ENCODE data around the gene ERMP1.

The ERMP1 gene

GRCh38 chr9:5866685-5867084, 33.8 kb upstream of the ERMP1 start:
- TF ChIP-seq POLR2A (IDR thresholded peaks at IDR 0.05; ENCODE audit: low read length) (no peak), GATA1 (IDR thresholded peaks at IDR 0.05; ENCODE audit: low read depth, low read length) (no peak)

GRCh38 chr9:5866272-5866671, 33.4 kb upstream of the ERMP1 start:
- no peak for TF ChIP-seq GATA1 (IDR thresholded peaks at IDR 0.05; ENCODE audit: low read depth, low read length)
- TF ChIP-seq POLR2A (IDR thresholded peaks at IDR 0.05; ENCODE audit: low read length) = no peak
- no peak for DNase-seq

More at GRCh38 chr9:5866685-5867084, 33.8 kb upstream of the ERMP1 start:
- DNase-seq = no peak

- no peak for DNase-seq
- TF ChIP-seq GATA1 (IDR thresholded peaks at IDR 0.05; ENCODE audit: low read depth, low read length) (no peak), POLR2A (IDR thresholded peaks at IDR 0.05; ENCODE audit: low read length) (no peak)
Observed at GRCh38 chr9:5864446-5864845, 31.5 kb upstream of the ERMP1 start.

GRCh38 chr9:5863092-5863746, 30.3 kb upstream of the ERMP1 start:
- peak; percentile 38 to 49 for DNase-seq
- TF ChIP-seq GATA1 (IDR thresholded peaks at IDR 0.05; ENCODE audit: low read depth, low read length) = no peak
- no peak for TF ChIP-seq POLR2A (IDR thresholded peaks at IDR 0.05; ENCODE audit: low read length)

- no peak for TF ChIP-seq GATA1 (IDR thresholded peaks at IDR 0.05; ENCODE audit: low read depth, low read length)
- TF ChIP-seq POLR2A (IDR thresholded peaks at IDR 0.05; ENCODE audit: low read length) = no peak
Observed at GRCh38 chr9:5858833-5859232, 25.9 kb upstream of the ERMP1 start.

GRCh38 chr9:5857928-5858327, 25.0 kb upstream of the ERMP1 start:
- no peak for DNase-seq
- TF ChIP-seq POLR2A (IDR thresholded peaks at IDR 0.05; ENCODE audit: low read length) = no peak
- TF ChIP-seq GATA1 (IDR thresholded peaks at IDR 0.05; ENCODE audit: low read depth, low read length) = no peak

More at GRCh38 chr9:5858833-5859232, 25.9 kb upstream of the ERMP1 start:
- no peak for DNase-seq

- no peak for DNase-seq
- TF ChIP-seq POLR2A (IDR thresholded peaks at IDR 0.05; ENCODE audit: low read length) = no peak
- TF ChIP-seq GATA1 (IDR thresholded peaks at IDR 0.05; ENCODE audit: low read depth, low read length) = no peak
Observed at GRCh38 chr9:5854063-5854790, 21.3 kb upstream of the ERMP1 start.

- DNase-seq = no peak
- TF ChIP-seq GATA1 (IDR thresholded peaks at IDR 0.05; ENCODE audit: low read depth, low read length) (no peak), POLR2A (IDR thresholded peaks at IDR 0.05; ENCODE audit: low read length) (no peak)
Observed at GRCh38 chr9:5853617-5854016, 20.7 kb upstream of the ERMP1 start.

- TF ChIP-seq GATA1 (IDR thresholded peaks at IDR 0.05; ENCODE audit: low read depth, low read length) = no peak
- TF ChIP-seq POLR2A (IDR thresholded peaks at IDR 0.05; ENCODE audit: low read length) = no peak
- no peak for DNase-seq
Observed at GRCh38 chr9:5852987-5853386, 20.1 kb upstream of the ERMP1 start.

GRCh38 chr9:5851445-5851844, 18.5 kb upstream of the ERMP1 start:
- no peak for TF ChIP-seq POLR2A (IDR thresholded peaks at IDR 0.05; ENCODE audit: low read length)
- no peak for TF ChIP-seq GATA1 (IDR thresholded peaks at IDR 0.05; ENCODE audit: low read depth, low read length)
- DNase-seq = peak; percentile 21 to 33

- DNase-seq = no peak
- TF ChIP-seq POLR2A (IDR thresholded peaks at IDR 0.05; ENCODE audit: low read length) = no peak
- no peak for TF ChIP-seq GATA1 (IDR thresholded peaks at IDR 0.05; ENCODE audit: low read depth, low read length)
Observed at GRCh38 chr9:5850724-5851122, 17.8 kb upstream of the ERMP1 start.

- TF ChIP-seq GATA1 (IDR thresholded peaks at IDR 0.05; ENCODE audit: low read depth, low read length) (no peak), POLR2A (IDR thresholded peaks at IDR 0.05; ENCODE audit: low read length) (no peak)
- DNase-seq = no peak
Observed at GRCh38 chr9:5848372-5848882, 15.5 kb upstream of the ERMP1 start.

GRCh38 chr9:5846501-5846921, 13.6 kb upstream of the ERMP1 start:
- TF ChIP-seq POLR2A (IDR thresholded peaks at IDR 0.05; ENCODE audit: low read length) (no peak), GATA1 (IDR thresholded peaks at IDR 0.05; ENCODE audit: low read depth, low read length) (no peak)
- no peak for DNase-seq

GRCh38 chr9:5846096-5846495, 13.2 kb upstream of the ERMP1 start:
- no peak for DNase-seq
- TF ChIP-seq GATA1 (IDR thresholded peaks at IDR 0.05; ENCODE audit: low read depth, low read length) = no peak
- no peak for TF ChIP-seq POLR2A (IDR thresholded peaks at IDR 0.05; ENCODE audit: low read length)

- no peak for TF ChIP-seq POLR2A (IDR thresholded peaks at IDR 0.05; ENCODE audit: low read length)
- DNase-seq = no peak
Observed at GRCh38 chr9:5845157-5845531, 12.2 kb upstream of the ERMP1 start.

All from erythroblast (primary cell).